Cerebellar cortex (tissue), 1 donor: ENCODE data around the gene KCNIP2.
A peak's percentile ranks its signal among the peaks of the same experiment; 100 is the strongest.

Experiments used
- DNase-seq: peaks from one replicate; pipeline ENCODE4 v3.0.0-alpha.2; 2015; ENCODE audit warnings: low spot score

Gene KCNIP2

DNA sequence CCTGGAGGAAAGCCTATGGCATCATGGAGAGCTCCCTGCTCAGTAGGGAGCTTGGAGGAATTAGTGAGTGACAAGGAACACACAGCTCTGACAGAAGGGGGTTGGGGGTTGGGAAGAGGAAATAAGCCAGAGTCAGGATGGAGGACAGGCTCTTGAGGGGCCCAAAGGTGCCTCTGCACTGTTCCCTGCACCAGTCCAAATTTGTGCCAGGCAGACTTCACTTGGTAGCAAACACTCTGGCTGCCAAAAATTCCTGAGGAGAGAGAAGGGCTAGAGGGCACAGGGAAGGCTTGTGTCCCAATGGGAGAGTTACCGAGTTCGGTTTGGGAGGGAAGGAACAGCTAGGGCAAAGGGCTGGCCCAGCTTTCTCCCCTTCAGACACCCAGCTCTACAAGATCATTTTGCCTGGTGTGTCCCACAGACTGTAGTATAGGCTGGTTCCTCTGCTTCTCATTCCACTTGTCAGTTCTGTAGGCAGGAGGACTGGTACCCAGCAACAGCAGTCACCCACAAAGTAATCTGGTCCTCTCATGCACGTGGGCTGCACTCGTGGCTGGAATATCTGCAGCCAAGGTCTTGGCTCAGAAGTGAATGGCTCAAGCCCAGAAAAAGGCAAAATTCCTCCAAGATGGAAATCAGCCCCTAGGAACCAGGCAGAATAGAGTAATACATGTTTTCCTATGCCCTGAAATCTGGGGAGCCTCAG, 8.0 kb upstream of the KCNIP2 start:
- DNase-seq: peak; percentile 31

DNA sequence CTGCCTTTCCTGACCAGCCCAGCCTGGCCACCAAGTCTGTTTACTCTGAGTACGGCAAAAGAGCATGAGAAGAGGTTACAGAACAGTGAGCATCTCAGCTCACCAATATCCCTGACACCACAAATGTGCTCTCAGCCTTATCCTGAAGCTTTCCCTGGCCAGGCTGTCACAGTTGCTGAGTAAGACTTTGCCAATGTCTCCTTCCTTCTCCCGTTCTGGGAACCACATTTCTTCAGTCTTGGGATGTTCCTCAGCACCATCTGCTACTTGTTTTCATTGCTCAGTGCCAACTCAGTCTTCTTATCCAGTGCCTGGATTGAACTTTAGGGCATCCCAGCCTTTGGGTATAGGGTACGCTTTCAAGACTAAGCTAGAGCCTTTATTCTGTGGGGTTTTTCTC, 7.1 kb upstream of the KCNIP2 start:
- no peak for DNase-seq

DNA sequence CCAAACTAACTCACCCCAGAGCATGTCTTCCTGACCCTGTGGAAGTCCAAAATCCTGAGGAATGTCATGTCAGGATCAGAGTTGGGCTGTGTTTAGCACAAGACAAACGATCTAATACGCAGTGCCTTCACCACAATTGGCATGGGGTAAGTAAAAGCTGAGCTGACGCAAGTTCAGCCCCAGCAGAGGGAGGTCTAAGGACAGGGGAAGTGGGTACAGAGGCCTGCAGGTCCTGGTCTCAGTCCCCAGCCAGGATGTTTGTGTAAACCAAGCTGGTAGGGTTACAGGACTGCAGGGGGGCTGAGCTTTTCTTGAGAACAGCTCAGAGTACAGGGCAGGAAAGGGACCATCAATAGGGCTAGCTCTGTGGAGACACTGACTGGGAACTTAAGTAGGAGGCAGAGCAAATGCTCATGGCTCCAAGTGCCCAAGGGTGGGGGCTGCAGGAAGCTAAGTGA, 5.3 kb upstream of the KCNIP2 start:
- DNase-seq: no peak

DNA sequence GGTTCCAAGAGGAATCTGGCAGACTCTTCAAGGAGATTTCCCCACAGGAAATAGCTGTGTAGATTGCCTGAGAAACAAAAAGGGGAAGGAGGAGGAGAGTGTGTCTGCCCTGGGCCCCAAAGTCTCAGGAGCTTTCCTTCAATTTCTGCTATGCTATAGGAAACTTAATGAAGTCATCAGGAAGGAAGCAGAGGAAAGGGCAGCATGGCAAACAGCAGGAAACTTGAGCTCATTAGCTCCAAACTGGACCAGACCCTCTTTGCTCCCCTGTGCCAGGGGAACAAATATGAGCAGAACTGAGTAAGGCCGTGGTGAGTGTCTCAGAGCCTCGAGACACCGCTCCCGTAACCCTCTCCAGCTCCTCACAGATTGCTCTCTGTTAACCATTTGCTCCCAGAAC, 4.8 kb upstream of the KCNIP2 start:
- no peak for DNase-seq

DNA sequence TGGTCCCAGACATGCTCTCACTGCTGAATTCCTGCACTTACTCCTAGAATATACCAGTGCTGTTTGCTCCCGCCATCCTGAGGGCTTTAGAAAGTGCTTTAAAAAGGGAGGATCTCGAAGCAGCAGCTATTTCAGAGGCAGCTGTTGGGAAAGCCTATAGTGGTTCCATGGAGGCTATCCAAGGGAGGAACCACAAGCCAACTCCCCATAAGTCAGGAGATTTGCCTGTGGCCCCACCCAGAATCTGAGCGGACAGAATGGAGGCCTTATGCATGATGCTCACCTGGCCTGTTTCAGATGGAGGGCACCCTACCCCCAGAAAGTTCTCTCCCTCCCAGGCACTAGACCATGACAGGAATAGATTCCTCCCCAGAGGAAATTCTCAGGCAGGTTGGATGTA, 2.3 kb upstream of the KCNIP2 start:
- no peak for DNase-seq

DNA sequence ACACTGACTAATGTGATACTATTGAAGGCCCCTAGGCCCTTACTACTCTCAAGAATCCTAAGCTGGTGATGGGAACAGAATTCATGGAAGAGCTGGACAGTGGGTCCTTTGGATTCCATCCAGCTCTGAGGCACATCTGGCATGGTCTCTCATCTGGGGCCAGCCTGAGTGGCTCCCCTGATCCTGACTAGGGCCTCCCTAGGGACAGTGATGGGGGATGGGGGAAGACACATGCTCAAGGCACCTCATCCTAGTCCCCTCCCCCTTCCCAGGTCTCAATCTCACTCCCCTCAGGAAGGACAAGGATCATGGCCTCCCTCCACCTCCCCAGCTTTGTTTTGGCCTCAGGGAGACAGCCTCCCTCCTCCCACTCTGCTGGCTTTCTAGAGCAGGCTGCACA, 1.8 kb downstream of the KCNIP2 start:
- no peak for DNase-seq

DNA sequence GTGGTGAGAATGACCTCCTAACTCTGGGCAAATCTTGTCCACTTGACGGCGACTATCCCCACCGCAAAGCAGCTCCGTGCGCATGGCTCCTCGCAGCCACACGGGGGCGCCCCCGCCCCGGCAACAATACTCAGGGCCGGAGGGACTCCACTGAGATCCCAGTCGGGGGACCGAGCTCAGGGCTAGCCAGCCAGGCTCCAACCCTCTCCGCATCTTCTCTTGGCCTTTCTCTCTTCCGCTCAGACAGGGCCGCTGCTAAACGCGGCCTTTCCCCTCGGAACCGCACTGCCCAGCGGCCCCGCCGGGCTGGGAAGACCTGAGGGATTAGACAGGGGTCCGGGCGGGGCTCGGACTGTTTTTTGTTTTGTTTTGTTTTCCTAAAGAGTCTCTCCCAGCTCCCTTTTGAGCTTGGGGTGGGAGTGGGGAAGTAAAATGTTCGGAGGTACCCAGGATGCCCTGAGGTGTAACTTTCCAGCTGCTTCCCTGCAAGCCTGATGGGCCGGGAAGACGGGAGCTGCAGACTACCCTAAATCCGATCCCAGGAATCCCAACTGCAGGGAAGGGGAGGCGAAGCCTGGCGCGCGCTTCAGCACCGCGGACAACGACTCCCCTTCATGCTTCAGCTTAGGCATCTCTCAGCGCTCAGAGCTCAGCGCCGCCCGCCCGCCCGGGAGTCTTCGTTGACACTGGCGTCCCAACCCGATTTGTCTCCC, 2.7 kb downstream of the KCNIP2 start:
- DNase-seq: peak; percentile 86

DNA sequence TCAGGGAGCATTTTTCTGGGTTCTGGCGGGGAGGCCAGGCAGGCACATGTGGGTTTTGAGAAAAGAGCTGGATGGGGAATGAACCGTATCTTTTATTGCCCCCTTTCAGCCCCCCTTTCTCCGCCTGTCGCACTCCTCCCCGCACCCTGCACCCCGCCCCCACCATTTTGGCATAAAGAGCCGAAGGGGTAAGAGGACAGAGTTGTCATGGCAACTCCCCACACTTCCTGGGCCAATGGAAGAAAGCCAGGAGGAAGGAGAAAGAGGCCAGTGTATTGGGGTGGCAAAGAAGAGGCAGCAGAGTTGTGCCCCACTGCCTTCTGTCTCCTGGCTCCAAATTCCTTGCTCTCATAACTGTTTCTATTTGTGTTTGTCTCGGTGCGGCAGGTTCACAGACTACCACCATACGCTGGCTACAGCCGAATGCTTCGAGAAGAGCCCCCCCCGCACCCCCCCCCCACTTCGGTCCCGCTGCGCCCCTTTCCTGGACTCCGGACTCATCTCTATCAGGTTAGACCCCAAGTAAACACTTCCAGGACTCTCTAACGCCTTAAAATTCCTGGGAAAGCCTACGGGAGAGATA, 3.4 kb downstream of the KCNIP2 start:
- DNase-seq: no peak

DNA sequence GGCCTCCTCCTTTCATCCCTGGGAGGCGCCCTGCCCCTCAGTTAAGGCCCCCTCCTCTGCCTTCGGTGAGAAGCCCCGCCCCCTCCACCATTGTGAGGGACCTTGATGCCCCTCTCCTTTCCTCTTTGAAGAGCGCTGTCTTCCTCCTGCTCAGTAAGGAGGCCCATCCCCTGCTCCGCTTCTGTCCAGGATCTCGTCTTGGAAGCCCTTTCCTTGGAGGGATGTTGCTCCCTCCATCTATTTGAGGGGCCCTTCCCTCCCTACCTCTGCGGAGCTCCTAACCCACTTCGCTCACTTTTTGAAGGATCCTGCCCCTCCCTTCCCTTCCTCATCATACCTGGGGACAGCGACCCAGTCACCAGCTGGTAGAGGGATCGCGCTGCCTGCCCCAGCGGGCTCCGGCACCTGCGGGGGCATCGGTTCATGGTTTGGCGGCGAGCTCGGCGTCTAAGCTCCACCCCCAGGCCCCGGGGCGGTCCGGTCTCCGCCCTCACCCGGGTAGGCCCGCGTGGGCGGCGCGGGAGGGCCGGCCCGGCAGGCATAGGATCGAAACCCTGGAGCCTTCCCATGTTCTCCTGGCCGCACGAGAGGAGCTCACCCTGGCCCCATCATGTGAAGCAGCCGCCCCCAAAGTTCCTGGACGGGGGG, 4.1 kb downstream of the KCNIP2 start:
- no peak for DNase-seq

DNA sequence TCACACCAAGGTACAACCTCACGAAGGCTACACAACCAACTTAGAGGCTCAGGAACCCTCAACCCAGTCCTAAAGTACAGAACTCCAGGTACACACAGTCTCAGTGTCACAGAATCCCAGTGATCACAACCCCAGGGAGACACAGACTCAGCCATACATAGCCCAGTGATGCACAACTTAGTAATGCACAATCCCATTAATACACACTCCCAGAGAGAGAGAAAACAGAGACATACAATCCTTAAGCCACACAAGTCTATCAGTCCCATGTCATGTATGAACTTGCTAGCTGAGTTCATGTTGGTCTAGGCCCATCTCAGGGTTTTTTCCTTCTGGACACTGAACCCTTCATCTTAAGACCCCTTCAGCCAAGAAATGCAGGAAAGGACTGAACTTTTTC, 4.6 kb downstream of the KCNIP2 start:
- DNase-seq: no peak

DNA sequence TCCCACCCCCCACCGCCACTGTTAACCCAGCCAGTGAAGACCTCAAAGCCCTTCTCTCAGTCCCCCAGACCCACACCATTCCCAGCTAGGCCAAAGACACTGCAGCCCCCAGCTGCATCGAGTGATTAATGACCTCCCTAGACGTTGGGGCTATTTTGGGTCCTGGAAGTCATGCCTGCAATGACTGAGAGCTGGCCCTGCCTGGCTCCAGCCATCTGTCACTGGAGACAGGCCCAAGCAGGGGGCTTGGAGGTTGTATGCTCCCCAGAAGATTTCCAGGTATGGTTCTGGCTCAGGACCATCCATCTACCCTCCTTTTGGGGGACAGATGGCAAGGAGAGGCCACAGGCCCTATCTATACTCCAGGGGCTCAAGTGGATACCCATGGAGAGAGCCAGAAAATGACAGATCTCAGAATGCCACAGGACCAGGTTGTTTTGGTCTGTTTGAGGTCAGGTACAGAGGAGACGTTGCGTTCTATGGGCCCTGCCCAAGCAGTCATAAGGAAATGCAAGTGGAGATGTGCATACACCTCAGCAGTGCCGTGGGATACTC, 5.1 kb downstream of the KCNIP2 start:
- DNase-seq: peak; percentile 76

DNA sequence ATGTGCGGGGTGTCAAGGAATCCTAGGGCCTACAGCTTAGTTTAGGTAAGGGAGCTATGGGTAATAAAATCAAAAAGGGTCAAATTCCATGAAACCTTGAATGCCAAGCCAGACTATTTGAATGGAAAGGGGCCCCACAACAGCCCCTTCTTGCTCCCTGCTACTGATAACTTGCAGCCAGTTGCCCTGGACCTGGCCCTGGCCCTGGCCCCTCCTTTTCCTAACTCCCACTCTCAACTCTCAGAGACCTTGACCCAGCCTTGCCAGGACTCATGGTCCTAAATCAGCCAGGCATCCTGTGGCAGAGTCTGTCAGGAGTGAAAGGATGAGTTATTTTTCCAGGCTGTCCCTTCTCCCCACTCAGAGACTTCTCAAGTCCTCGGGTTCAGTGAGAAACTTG, 5.9 kb downstream of the KCNIP2 start:
- DNase-seq: no peak

DNA sequence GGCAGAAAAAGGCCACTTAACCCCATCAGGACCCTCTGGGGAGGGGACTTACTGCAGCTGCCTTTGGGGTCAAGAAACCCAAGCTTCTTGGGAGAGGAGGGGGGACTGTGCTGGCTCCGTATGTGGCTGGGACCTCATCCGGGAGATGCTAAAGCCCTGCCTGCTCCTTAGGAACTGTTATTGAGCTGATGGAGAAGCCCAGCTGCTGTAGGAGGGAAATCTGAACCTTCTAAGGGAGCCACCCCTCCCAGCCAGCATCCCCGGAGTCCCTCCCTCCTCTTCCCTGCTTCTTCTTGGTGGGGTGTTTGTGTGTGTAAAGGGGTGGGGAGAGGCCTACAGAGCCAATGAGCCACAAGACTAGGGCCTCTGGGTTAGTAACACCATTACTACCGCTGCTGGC, 8.2 kb downstream of the KCNIP2 start:
- DNase-seq: no peak

DNA sequence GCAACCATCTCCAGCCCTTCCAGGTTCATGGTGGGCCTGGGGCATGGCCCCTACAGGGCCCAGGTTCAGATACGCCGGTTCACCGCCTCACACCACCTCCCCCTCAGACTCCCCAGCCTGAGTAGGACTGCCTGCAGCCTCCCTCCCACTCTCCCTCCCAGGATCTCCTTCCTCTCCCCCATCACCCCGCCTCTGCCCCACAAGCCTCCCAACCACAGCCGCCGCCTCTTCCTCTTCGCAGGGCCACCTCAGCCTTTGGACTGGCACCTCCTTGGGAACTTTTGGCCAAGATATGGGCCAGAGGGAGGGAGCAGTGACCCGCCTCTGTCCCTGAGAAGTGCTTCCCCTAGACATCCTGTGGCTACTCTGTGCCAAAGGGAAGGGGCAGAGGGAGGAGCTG, 9.3 kb downstream of the KCNIP2 start:
- no peak for DNase-seq

DNA sequence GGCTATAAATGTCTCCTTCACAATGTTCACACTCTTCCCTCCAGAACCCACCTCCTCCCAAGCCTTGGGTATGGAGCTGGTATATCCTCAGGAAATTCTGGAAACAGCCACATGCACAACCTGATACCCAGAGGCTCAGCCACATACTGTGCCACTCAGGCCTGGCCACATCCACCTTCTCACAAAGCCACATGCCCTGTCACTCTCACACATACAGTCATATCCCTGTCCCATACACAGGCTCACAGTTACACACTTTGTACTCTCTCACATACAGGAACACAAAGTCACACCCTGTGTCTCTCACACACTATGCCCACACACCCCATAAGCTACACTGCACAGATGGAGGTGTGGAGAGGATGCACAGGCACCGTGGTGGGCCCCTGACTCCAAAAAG, 10.1 kb downstream of the KCNIP2 start:
- DNase-seq: no peak

DNA sequence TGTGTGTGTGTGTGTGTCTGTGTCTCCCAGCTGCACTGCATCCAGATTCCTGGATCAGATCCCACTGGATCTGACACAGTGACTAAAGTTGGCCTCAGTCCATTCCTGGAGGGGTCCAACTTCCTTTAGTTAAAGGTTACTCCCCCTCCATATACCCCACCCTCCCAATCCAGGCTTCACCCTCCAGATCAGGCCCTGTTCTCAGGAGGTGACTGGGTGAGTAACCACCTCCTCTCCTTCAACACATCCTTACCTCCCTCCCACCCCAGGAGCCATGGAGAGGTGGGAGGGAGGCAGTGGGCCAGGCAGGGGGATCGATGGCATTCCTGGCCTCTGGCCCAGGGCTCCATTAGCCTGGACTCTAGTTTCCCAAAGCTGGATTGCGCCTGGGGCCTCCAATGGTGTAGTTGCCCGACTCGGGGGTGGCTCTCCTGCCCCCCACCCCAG, 11.3 kb downstream of the KCNIP2 start:
- no peak for DNase-seq

DNA sequence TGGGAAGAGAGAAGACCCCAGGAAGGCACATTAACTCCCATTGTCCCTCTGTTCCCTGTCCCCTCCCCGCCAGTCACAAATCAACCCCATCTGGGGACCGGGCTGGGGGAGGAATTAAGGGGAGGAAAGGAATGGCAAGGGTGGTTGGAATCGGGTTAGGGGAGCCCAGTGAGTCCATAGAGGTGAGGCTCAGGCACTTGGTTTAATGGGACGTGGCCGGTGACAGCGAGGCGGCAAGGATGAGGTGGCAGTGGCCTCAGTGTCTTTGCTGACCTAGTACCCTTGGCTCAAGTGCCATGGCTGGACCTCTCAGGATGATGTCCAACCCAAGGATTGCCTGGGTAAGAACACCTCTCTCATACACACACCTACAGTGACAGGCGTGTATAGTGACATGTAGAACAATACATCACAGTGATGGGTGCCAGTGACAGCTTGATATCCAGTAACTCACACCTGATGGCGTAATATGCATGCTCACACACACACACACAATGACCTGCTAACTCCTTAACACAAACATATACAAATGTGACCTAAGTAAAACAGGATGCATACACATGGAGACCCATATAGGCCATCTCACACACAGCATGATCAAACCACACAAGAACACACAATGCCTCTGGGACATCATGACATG, 12.3 kb downstream of the KCNIP2 start:
- DNase-seq: no peak

DNA sequence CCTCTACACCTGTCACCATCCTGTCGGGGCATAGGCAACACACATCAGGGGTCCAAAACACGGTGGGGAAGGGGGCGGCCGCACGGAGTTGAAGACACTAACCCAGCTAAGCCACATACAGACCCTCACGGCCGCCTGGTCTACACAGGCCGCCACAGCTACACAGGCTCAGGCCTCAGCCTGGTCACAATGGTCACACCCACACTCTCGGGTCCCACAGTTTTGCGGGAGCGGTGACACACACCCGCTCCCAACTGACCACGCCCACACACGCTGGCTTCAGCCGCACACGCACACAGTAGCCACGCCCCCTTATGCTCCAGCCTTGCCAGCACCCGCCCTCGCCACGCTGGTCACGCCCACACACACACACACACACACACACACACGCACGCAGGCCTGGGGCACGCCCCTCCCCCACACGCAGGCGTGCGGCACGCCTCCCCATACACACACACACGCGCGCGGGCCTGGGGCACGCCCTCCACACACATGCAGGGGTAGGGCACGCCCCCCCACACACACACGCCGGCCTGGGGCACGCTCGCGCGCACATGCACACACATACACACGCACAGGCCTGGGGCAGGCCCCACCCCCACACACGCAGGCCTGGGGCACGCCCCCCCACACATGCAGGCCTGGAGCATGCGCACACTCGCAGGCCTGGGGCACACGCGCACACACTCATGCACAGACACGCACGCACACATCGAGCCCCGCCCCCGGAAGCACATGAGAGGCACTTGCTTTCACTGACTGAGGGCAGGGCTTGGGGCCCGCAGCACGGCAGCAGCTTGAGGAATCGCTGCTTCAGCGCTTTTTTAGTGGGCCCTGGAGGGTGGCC, 13.1 kb downstream of the KCNIP2 start:
- DNase-seq: peak; percentile 56

DNA sequence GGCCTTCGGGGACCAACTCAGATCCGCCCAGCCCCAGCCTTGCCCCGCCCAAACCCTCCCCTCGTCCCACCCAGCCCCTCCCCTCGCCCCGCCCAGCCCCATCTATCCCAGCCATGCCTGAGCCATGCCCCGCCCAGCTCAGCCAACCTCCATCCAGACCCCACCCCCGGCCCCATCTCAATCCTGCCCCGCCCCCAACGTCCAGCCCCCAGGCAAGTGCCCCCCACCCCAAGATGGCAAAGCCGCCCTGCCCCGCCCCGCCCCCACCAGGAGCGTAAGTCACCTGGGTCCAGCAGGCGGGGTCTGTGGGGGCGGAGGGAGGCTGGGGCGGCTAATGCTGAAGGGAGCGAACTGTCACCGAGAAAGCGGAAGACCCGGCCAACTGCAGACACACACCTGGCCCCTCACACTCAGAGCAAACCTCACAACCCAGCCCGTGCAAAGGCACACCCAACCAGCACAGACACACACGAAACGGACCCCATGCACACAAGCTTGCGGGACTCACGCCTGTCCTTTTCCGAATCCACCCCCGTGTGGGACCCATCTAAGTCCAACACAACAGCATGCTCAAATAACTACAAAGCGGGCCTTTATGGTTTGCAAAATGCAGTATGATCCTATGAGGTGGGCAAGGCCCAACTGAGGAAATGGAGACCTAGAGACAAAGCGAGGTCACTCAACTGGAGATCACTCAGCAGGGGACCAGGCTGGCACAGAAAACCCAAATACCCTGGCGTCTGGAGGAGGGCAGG, 13.9 kb downstream of the KCNIP2 start:
- no peak for DNase-seq
